HG03565 (cell line): ENCODE data around the gene CHD6.

Source experiments
- ATAC-seq: cut with Tn5 transposase; IDR thresholded peaks from one replicate; pipeline ENCODE4 v1.9.1; 2021; ENCODE audit warnings: mild to moderate bottlenecking, moderate library complexity; ENCODE audit not compliant: unreplicated experiment

CHD6 gene

GRCh38 chr20:41371371-41371770 lies 246.8 kb downstream of the CHD6 start:
- no peak for ATAC-seq

- ATAC-seq, result no peak
Observed at GRCh38 chr20:41370176-41370575, 248.0 kb downstream of the CHD6 start.

GRCh38 chr20:41369673-41370072 lies 248.5 kb downstream of the CHD6 start:
- ATAC-seq, result no peak

- ATAC-seq, result no peak
Observed at GRCh38 chr20:41367956-41368355, 250.2 kb downstream of the CHD6 start.

- no peak for ATAC-seq
Observed at GRCh38 chr20:41367393-41367695, 250.8 kb downstream of the CHD6 start.

- no peak for ATAC-seq
Observed at GRCh38 chr20:41366546-41367392, 251.4 kb downstream of the CHD6 start, which contains the start of gene EMILIN3. TSS of gene EMILIN3 (minus strand) at chr20:41366818. CDS start at chr20:41366634, 184 bp downstream.

GRCh38 chr20:41365777-41366545 lies 252.2 kb downstream of the CHD6 start:
- no peak for ATAC-seq

- ATAC-seq, result no peak
Observed at GRCh38 chr20:41364967-41365765, 253.0 kb downstream of the CHD6 start.

- ATAC-seq, result no peak
Observed at GRCh38 chr20:41364236-41364855, 253.8 kb downstream of the CHD6 start.

GRCh38 chr20:41363601-41364000 lies 254.6 kb downstream of the CHD6 start:
- no peak for ATAC-seq

GRCh38 chr20:41362748-41363140 lies 255.4 kb downstream of the CHD6 start:
- ATAC-seq, result no peak

- ATAC-seq, result no peak
Observed at GRCh38 chr20:41361757-41362747, 256.1 kb downstream of the CHD6 start.

- ATAC-seq, result no peak
Observed at GRCh38 chr20:41360831-41361756, 257.1 kb downstream of the CHD6 start.

- ATAC-seq, result no peak
Observed at GRCh38 chr20:41359541-41360011, 258.6 kb downstream of the CHD6 start.

GRCh38 chr20:41358717-41359116 lies 259.5 kb downstream of the CHD6 start:
- ATAC-seq, result no peak

GRCh38 chr20:41358230-41358629 lies 259.9 kb downstream of the CHD6 start:
- no peak for ATAC-seq

- no peak for ATAC-seq
Observed at GRCh38 chr20:41357424-41358163, 260.6 kb downstream of the CHD6 start.

- no peak for ATAC-seq
Observed at GRCh38 chr20:41356951-41357350, 261.2 kb downstream of the CHD6 start.
